NCI-H187 (cell line): Measurements from ENCODE around the gene PPP6C.
"Not testable (repeated sequence)": the region's sequence is repeated elsewhere in the genome, so short reads cannot be mapped to it uniquely, and the experiment has no call there.

Source experiments
- DNase-seq, 2 experiments: peaks; one replicate each; lab custom pipeline; 2025; lab: John Stamatoyannopoulos, UW

Gene PPP6C

GRCh38 chr9:125181756-125182155 is 7.8 kb downstream of the PPP6C start:
- DNase-seq: not testable (repeated sequence)

GRCh38 chr9:125180876-125181275 is 8.7 kb downstream of the PPP6C start:
- no peak for DNase-seq

- not testable (repeated sequence) for DNase-seq
Measured at GRCh38 chr9:125179776-125180175, 9.8 kb downstream of the PPP6C start.

GRCh38 chr9:125177888-125178287 is 11.7 kb downstream of the PPP6C start:
- DNase-seq: no peak

GRCh38 chr9:125176636-125177035 is 13.0 kb downstream of the PPP6C start:
- DNase-seq: no peak

GRCh38 chr9:125172031-125172755 is 17.4 kb downstream of the PPP6C start:
- no peak for DNase-seq

GRCh38 chr9:125169895-125170294 is 19.7 kb downstream of the PPP6C start:
- DNase-seq: no peak

- DNase-seq: no peak
Measured at GRCh38 chr9:125166762-125167161, 22.8 kb downstream of the PPP6C start.

- not testable (repeated sequence) for DNase-seq
Measured at GRCh38 chr9:125162891-125163290, 26.7 kb downstream of the PPP6C start.

GRCh38 chr9:125161284-125161918 is 28.2 kb downstream of the PPP6C start:
- no peak for DNase-seq

- no peak for DNase-seq
Measured at GRCh38 chr9:125160750-125161149, 28.9 kb downstream of the PPP6C start.

GRCh38 chr9:125156551-125156950 is 33.1 kb downstream of the PPP6C start:
- DNase-seq: no peak

- DNase-seq: no peak
Measured at GRCh38 chr9:125153712-125154367, 35.8 kb downstream of the PPP6C start.

GRCh38 chr9:125151730-125152129 is 37.9 kb downstream of the PPP6C start:
- DNase-seq: no peak

GRCh38 chr9:125150349-125151245 is 39.0 kb downstream of the PPP6C start:
- no peak for DNase-seq

- no peak for DNase-seq
Measured at GRCh38 chr9:125147401-125147951, 42.1 kb downstream of the PPP6C start.

- DNase-seq: no peak
Measured at GRCh38 chr9:125146247-125146646, 43.4 kb downstream of the PPP6C start.

GRCh38 chr9:125145425-125145824 is 44.2 kb downstream of the PPP6C start:
- no peak for DNase-seq

GRCh38 chr9:125143377-125144090 is 46.1 kb downstream of the PPP6C start, which contains the start of gene SCAI:
SCAI (minus strand) TSS chr9:125143528; CDS start chr9:125143437, 91 bp downstream.
- DNase-seq: peak; percentile 88 to 92

- DNase-seq: no peak
Measured at GRCh38 chr9:125142560-125143376, 46.8 kb downstream of the PPP6C start.
